NCI-H510A (cell line): Measurements from ENCODE around the gene FIBIN.
A peak's percentile ranks its signal among the peaks of the same experiment; 100 is the strongest.

Experiments used
- DNase-seq: peaks from one replicate; lab custom pipeline; 2025; lab: John Stamatoyannopoulos, UW

The FIBIN gene

GRCh38 chr11:27022659-27023251, 28.8 kb downstream of the FIBIN start:
- DNase-seq: no peak

GRCh38 chr11:27024865-27025264, 31.0 kb downstream of the FIBIN start:
- DNase-seq: no peak

- no peak for DNase-seq
Observed at GRCh38 chr11:27025312-27025955, 31.5 kb downstream of the FIBIN start.

DNA sequence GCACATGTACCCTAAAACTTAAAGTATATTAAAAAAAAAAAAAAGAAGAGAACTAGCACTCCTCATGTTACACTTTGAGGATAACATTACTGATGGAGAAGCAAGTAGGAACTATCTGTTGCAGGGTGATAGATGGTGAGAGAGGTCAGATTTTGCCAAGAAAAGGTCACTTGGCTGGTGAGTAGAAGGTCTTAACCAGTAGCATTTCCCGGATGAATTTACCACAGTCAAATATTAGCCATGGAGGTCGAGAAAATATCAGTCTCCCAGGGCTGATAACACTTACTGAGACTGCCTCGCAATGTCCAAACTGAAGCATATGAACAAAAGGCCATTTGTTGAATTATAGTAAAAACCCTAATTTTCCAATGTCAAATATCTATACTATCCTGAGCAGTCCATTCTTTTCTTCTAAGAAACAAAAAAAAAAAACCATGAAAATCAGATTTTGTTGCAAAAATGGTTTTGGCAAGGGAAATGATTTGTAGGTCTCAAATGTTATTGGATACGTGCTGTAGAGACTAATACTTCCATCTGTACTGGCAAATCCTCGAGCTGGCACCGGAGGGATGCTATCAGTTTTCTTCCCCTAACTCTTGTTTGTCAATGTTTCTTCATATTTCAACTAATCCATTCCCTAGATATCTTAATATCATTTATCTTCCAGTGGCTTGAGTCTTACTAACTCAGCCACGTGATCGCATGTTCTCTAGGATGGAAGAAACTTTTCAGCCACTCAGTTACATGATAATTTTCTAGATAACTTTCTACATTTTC, 32.2 kb downstream of the FIBIN start:
- DNase-seq: no peak

DNA sequence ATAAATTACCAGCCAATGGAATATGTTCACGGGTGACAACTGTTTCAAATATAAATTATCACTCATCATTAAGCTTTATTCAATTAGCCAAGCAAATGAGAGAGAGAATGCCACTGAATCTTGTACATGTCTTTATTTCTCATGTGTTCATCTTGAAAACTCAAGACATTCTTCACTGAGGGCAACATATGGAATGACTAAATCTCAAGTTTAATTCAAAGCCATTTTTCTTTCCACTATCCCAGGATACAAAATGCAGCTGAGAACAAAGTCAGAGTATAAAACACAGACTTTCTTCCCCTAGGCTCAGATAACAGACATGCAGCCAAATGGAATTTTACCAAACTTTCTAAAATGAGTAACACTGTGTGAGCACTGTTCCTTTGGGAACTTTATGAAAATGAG, 34.7 kb downstream of the FIBIN start:
- no peak for DNase-seq

GRCh38 chr11:27029966-27030365, 36.1 kb downstream of the FIBIN start:
- DNase-seq: no peak

GRCh38 chr11:27031754-27032153, 37.8 kb downstream of the FIBIN start:
- no peak for DNase-seq

GRCh38 chr11:27039873-27040272, 46.0 kb downstream of the FIBIN start:
- no peak for DNase-seq

GRCh38 chr11:27040302-27041115, 46.6 kb downstream of the FIBIN start, which contains the start of gene BBOX1:
Gene BBOX1, plus strand, starts transcription at chr11:27040815. Its CDS starts 14,616 bp downstream, at chr11:27055431.
- peak; percentile 62 for DNase-seq

DNA sequence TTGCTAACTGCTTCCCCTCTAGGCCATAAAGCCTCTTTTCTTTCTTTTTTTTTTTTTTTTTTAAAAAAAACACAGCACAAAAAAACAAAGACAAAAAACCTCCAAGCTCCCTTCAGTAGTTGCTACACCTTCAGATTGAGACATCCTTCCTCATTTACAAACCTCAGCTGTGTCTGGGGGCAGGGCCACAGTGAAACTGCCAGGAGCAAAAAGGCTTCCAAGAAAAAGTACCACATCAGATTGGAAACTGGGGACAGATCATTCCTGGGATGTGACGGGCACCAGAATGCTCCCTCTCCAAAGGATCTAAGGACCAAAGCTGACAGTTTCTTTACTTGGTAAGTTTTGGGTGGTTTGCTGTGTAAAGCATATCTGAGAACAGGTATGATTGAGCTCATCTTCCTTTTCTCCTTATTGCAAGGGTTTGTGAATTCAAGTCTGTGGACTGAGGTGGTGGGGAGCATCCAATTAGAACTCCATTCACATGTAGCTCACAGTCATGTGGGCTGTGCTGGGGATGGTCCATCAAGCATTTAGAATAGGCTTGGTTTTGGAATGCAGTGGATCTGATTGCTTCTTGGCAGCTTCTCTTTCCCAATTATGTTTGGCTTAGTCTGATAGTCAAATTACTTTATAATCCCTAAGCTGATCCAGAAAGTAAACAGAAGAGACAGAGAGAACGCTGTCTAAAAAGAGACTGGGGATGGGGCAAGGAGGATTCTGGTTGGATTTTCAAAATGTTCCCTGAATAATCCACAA, 47.4 kb downstream of the FIBIN start:
- DNase-seq: no peak
